HG03460 (cell line): Measurements from ENCODE around the gene EEFSEC.

ENCODE experiments used
- ATAC-seq: cut with Tn5 transposase; IDR thresholded peaks from one replicate; pipeline ENCODE4 v1.9.1; 2021; ENCODE audit not compliant: unreplicated experiment

The EEFSEC gene

DNA sequence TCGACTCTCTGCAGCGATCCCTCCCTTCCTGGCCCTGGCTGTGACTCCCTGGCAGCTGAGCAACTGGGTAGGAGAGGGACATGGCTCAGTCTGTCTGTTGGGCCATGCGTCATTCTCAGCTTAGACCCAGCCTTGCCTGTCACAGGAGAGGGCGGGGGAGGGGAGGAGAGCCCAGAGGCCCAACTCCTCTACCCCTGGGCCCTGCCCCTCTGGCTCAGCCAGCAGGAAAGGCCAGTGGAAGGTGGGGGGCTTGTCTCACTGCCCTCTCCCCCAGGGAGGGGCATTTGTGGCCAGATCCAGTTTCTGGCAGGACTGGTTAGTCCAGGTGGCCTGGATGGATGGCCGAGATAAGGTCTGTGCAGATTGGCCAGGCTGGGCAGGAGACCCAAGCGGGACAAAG lies 281.8 kb downstream of the EEFSEC start:
- no peak for ATAC-seq

DNA sequence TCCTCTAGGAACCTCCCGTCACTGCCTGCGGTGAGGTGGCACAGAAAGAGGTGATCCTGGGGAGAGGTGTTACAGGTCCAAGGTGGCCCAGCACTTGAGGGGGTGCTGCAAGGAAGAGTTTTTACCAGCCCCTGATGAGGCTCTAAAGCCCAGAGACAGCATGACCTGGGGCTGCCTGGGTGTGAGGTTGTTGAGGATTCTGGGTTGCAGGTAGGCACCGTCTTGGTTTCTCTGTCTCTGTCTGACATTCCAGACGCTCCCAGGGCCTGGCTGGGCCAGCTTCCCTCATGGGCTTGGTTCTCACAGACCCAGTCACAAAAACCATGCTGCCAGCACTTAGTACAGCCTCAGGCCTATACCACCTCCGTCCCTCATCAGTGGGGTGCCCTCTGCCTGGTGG lies 282.3 kb downstream of the EEFSEC start:
- no peak for ATAC-seq

DNA sequence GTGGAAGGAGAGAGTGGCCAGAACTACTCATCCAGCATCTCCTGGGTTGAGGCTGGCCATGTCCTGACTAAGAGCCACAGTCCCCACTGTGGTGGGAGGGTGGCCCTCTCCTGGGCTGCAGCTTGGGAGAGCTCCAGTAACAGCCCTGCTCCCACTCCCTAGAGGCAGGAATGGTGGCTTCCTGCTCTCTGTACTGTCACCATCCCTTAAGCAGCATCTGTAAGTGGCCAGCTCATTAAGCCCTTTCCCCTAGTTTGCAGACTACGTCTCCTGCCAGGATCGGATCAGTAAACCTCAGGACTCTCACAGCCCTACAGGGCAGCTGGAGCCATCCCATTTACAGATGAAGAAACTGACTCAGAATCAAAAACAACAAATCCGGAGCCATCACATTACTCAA lies 282.9 kb downstream of the EEFSEC start:
- ATAC-seq: no peak

DNA sequence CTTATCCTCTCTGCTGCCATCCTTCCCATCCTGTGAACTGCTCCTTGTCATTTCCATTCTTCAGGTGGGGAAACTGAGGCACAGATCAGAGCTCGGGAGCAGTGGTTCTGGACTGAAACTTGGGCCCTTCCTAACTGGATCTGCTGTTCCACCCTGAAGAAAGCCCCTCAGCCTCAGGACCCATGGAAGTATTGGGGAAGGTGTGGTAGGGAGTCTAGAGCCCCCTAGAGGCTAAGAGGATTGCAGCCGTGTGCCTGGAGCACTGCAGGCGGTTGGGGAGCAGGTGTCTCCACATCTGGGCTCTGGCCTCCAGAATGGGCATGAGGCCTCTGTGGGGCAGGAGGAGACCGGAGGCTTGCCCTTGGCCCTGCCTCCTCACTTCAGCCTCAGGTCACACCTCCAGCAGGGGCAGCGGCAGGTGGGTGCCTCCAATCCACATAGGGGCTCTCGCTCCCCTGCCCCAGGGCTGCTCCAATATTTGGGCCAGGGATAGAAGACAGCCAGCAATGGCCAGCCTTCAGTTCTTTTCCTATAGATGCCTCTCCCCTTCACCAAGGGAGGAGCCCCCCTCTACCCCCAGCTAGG lies 285.3 kb downstream of the EEFSEC start:
- no peak for ATAC-seq

DNA sequence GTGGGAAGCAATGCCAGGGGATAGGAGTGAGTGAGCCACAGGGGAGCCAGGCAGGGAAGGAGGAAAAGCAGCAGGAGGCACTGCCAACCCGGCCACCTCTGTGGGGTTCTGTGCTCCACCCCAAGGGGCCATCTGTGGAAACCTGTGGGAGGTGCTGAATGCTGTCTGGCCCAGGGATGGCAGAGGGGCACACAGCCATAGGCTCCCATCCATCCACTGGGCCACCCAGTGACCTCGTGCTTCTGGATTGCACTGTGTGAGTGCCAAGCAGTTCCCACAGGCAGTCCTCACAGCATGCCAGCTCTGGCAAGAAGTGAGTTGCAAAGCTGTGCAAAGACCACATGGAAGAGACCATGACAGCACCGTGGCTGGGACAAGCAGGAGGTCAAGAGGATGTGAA lies 285.9 kb downstream of the EEFSEC start:
- no peak for ATAC-seq

- ATAC-seq: no peak
Measured at GRCh38 chr3:128442070-128442469, 288.8 kb downstream of the EEFSEC start.

GRCh38 chr3:128442949-128443348 lies 289.7 kb downstream of the EEFSEC start:
- no peak for ATAC-seq

DNA sequence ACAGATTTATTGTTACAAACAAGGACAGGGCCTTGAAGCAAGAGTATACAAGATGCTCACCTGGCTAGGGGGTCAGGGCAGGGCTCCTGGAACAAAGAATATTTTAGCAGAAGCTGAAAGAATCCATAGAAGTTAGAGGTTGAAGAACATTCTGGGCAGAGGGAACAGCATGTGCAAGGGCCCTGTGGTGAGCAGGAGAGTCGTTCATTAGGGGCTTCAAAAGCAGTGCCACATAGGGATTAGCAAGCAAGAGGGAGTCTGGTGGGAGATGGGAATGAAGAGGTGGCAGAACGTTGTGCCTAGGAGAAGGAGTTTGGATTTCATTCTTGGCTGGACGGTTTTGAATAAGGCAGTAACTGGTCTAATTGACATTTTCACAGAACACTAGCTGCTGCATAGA lies 290.5 kb downstream of the EEFSEC start:
- no peak for ATAC-seq

DNA sequence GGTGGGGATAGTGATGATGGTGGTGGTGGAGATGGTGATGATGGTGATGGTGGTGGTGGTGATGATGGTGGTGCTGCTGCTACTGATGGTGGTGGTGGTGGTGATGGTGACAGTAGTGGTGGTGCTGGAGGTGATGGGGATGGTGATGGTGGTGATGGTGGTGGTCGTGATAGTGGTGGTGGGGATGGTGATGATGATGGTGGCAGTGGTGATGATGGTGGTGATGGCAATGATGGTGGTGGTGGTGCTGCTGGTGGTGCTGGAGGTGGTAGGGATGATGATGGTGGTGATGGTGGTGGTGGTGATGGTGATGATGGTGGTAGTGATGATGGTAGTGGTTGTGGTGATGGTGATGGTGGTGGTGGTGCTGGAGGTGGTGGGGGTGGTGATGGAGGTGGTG lies 292.1 kb downstream of the EEFSEC start:
- no peak for ATAC-seq

DNA sequence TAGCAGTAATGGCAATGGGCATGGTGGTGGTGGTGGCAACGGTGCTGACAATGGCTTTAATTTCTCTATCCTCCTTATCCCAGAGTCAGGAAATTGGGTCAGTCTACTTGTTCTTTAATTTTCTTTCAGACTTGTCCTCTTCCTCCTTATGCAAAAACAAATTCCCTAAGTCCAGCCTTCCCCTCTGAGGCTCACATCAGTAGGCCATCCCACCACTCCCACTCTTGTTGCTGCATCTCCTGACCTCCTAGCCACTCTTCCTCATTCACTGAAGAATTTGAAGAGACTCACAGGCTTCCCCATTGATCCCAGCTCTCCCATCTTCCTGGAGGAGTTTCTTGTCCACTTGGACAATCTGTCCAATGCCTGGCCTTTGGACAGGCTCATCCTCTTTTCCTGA lies 293.5 kb downstream of the EEFSEC start:
- no peak for ATAC-seq

DNA sequence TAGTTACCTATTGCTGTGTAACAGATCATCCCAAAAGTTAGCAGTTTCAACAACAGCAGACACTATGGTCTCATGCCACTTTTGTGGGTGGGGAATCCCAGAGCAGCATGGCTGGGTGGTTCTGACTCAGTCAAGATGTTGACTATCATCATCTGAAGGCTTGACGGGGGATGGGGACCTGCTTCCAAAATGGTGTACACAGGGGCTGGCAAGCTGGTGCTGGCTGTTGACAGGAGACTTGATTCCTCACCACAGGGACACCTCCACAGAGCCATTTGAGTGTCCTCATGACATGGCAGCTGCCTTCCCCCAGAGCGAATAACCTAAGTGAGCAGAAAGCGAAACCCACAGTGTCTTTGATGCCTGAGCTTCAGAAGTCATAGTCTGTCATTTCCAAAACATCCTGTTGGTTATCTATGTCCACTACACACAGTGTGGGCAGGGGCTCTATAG lies 294.3 kb downstream of the EEFSEC start:
- no peak for ATAC-seq

DNA sequence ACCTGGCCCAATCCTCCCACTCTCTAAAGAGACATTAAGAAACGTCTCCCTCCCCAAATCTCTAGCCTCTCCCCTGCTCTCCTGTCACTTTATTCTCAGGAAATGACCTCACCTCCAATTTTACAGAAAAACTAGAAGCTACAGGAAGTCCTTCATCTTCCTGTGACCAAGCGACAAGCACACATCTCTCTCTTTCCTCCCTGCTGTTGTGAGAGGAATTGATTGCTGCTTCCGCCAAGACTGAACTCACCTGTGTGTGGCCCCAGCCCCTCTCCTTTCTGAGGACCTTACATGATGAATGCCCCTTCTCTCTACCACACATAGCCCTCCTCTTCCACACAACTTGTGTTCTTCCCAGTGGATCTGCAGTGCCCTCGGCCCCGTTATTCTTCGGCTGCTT lies 295.2 kb downstream of the EEFSEC start:
- ATAC-seq: no peak

GRCh38 chr3:128449111-128449638 lies 295.9 kb downstream of the EEFSEC start:
- no peak for ATAC-seq

DNA sequence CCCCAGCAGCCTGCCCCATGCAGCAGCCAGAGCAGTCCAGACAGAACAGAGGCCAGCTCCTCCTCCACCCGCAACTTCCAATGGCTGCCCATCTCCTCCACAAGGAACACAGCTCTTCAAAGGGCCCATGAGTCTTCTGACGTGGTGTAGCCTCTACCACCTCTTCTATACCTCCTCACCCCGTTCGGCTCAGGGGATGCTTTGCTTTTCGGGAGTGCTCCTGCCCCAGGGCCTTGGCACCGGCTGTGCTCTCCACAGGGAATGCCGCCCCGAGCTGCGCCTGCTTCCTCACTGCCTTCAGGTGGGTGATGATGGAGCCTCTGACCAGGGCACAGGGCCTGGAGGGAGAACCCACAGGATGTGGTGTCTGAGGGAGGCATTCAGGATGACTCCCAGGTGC lies 298.8 kb downstream of the EEFSEC start:
- no peak for ATAC-seq

DNA sequence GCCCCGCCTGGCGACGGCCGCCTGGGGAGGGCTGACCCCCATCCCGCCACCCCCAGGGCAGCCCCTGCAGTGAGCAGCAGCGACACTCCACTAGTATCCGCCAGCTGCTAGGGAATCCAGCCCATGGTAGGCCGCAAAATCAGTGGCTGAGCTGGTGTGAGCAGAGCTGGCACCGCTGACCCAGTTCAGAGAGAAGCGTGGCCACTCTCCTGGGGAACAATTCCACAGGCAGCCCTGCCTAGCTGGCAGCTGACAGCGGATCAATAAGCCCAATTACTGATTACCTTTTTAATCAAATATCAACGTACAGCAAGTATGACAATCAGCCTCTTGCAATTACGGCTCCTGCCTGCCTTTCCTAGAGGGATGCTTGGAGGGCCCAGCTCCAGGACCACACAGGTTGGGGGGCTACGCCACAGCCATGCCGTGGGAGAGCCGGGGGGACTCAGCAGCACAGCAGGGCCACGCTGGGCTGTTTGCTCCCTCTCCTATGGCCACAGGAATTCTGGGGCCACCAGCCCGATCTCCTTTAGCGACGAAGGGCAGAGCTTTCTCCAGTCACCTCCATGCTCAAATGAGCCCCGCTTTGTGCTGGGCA lies 299.5 kb downstream of the EEFSEC start:
- no peak for ATAC-seq

DNA sequence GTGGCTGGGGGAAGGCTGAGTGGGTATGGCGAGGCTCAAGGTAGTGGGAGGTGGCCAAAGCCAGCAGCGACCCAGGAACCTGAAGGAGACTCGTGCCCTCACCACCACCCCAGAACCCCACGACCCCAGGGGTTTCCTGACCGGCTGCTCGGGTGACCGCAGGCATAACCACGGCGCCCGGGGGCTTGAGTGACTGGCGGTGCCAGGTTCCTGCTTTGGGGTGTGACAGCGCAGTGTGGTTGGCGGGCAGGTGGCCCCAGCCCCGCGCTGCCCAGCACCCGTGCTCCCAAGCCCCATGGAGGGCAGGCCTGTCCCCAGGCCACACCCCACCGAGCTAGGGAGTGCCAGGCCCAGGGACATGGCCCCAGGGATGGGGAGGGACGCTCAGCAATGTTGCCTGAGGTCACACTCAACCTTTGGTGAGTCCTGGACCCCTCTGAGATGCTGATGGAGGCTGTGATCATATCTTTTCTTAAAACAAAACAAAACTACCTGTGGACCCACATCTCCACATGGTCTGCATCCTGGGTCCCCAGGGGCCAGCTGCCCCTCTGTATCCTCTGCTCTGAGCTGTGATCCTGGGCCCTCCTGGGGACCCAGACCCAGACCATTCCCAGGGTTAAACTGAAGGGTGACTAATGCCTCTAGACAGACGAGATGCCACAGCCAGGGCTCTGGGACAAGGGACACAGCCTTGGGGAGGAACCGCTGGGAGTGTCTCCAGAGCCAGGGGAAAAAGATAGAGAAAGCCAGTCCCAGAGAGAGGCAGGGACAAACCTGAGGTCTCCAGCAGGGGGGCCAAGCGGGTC lies 300.4 kb downstream of the EEFSEC start:
- ATAC-seq: no peak

GRCh38 chr3:128454310-128454618 lies 301.0 kb downstream of the EEFSEC start:
- ATAC-seq: no peak

DNA sequence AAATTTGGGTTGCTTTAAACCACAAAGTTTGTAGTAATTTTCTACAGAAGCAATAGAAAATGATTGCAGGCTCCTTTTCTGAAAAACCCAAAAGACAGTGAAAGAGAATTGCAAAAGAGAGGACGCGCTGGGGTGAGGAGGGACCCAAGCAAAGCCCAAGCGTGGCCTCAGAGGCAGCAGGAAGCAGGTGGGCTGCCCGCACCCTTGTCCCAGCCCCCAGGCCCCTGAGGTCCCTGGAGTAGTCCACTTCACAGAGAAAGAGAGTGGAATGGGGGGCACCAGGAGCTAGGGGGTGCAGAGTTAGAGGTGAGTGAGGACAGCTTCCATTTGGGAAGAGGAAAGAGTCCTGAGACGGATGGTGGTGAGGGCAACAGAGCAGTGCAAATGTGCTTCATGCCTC lies 301.8 kb downstream of the EEFSEC start:
- ATAC-seq: no peak

DNA sequence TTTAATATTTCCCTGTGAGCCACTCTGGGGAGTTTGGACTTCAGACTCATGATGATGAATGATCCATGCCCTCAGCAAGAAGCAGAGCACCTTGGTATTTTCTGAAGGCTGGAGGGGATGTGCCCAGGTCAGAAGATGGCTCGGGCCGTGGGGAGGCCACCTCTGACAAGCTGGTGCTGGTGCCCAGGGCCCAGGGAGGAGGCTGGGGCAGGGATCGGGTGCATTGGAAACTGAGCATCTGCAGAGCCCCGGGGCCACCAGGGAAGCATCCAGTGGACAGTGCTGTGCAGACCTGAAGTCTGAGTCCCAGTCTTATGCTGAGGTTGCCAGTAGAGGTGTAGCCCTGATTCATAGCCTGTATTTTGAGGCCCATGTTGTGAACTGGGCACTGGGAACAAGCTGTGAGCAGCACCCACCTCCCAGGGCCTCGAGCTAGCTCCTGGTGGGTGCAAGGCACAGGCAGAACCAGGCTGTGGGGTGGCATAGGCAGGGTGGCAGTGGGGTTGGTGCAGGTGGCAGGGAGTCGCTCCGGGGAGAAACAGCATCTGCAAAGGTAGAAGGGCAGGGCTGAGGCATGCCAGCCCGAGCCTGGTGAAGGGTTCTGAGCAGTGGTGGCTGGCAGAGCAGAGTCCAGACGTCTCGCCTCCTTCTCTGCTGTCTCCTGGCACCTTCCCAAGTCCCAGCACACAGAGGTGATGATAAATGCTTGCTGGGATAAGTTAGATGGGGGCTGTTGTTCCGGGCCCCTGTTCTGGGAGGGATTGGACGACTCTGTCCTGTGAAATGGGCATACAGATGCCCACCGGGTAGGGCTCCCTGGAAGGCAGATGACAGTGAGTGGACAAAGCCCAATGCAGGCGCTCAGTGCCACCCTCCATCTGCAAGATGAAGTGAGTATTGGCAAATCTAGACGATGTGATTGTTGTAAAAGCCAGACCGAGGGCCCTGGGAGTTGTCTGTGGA lies 302.8 kb downstream of the EEFSEC start:
- no peak for ATAC-seq

GRCh38 chr3:128456776-128457715 lies 303.8 kb downstream of the EEFSEC start:
- ATAC-seq: no peak
